ENCODE data around the gene GASK1B. TPM values are rescaled to one million over a fixed set of nuclear protein-coding genes. Genes with fewer than 3 reads are reported as not detected.

GASK1B gene
- total and polyA plus RNA-seq, 10 donors, result 2.9 to 51.3 (median 29.4) TPM

- Histone ChIP-seq H3K27me3 (replicated peaks in 1 of 7) (no peaks in the 10 kb centered on the region), H3K4me1 (peaks cover 0 to 5% (median 0%) of the 10 kb centered on the region in 6 donors), H3K27ac (no peak overlapping the region), H3K9me3 (no peaks in the 10 kb centered on the region), H3K4me3 (no peak overlapping the region), H3K36me3 (no peaks in the 10 kb centered on the region)
- no peak for TF ChIP-seq POLR2AphosphoS5 (IDR thresholded peaks at IDR 0.05)
- TF ChIP-seq CTCF (IDR thresholded peaks at IDR 0.05 in 8 of 11, conservative IDR thresholded peaks at IDR 0.05 in 3 of 11), result no peak
- no peak for TF ChIP-seq POLR2A (IDR thresholded peaks at IDR 0.05)
- intact Hi-C loops (cut with DNase I; ENCODE audit: low total_unique reads), result no loop called here
- DNase-seq, result no peak
- 55 to 64% (median 59%) methylated on average over 8 of the region's 8 CpGs for WGBS, 5 donors
These were observed 17.0 kb downstream of the GASK1B start for GRCh38 chr4:158155656-158156356.

GRCh38 chr4:158147151-158147550, 25.7 kb downstream of the GASK1B start:
- TF ChIP-seq CTCF (IDR thresholded peaks at IDR 0.05 in 8 of 11, conservative IDR thresholded peaks at IDR 0.05 in 3 of 11), result no peak
- no peak for TF ChIP-seq POLR2A (IDR thresholded peaks at IDR 0.05)
- TF ChIP-seq POLR2AphosphoS5 (IDR thresholded peaks at IDR 0.05), result no peak
- WGBS, 5 donors, result 84 to 94% (median 86%) methylated on average over 3 of the region's 3 CpGs
- no peak for DNase-seq
- Histone ChIP-seq H3K36me3 (no peaks in the 10 kb centered on the region), H3K27me3 (replicated peaks in 1 of 7) (no peaks in the 10 kb centered on the region), H3K4me1 (no peaks in the 10 kb centered on the region), H3K27ac (no peak overlapping the region), H3K4me3 (no peak overlapping the region), H3K9me3 (peaks cover 0 to 4% (median 0%) of the 10 kb centered on the region in 8 donors)
- intact Hi-C loops (cut with DNase I; ENCODE audit: low total_unique reads), result no loop called here

GRCh38 chr4:158146736-158147135, 26.1 kb downstream of the GASK1B start:
- Histone ChIP-seq H3K9me3 (peaks cover 0 to 4% (median 0%) of the 10 kb centered on the region in 8 donors), H3K27me3 (replicated peaks in 1 of 7) (no peaks in the 10 kb centered on the region), H3K4me1 (no peaks in the 10 kb centered on the region), H3K36me3 (no peaks in the 10 kb centered on the region), H3K27ac (no peak overlapping the region), H3K4me3 (no peak overlapping the region)
- WGBS, 5 donors, result 69 to 88% (median 84%) methylated on average over 1 of the region's 1 CpG
- intact Hi-C loops (cut with DNase I; ENCODE audit: low total_unique reads), result no loop called here
- DNase-seq, result no peak
- TF ChIP-seq POLR2AphosphoS5 (IDR thresholded peaks at IDR 0.05) (no peak), CTCF (IDR thresholded peaks at IDR 0.05 in 8 of 11, conservative IDR thresholded peaks at IDR 0.05 in 3 of 11) (no peak), POLR2A (IDR thresholded peaks at IDR 0.05) (no peak)

- TF ChIP-seq POLR2AphosphoS5 (IDR thresholded peaks at IDR 0.05), result no peak
- TF ChIP-seq POLR2A (IDR thresholded peaks at IDR 0.05), result no peak
- no peak for TF ChIP-seq CTCF (IDR thresholded peaks at IDR 0.05 in 8 of 11, conservative IDR thresholded peaks at IDR 0.05 in 3 of 11)
- H3K27ac ChIP-seq, result no peak overlapping the region
- no peaks in the 10 kb centered on the region for H3K9me3 ChIP-seq
- H3K4me3 ChIP-seq, result no peak overlapping the region
- intact Hi-C loops (cut with DNase I; ENCODE audit: low total_unique reads), result no loop called here
- no peaks in the 10 kb centered on the region for H3K27me3 ChIP-seq (replicated peaks in 1 of 7)
- no peaks in the 10 kb centered on the region for H3K36me3 ChIP-seq
- no peak for DNase-seq
- 78 to 92% (median 86%) methylated on average over 5 of the region's 5 CpGs for WGBS, 5 donors
- H3K4me1 ChIP-seq, result no peaks in the 10 kb centered on the region
These were observed 33.7 kb downstream of the GASK1B start for GRCh38 chr4:158139086-158139485.
